GM18907 (cell line): ENCODE data around the gene NPY1R.

Source experiments
- ATAC-seq: cut with Tn5 transposase; IDR thresholded peaks from one replicate; pipeline ENCODE4 v1.9.1; 2021; ENCODE audit warnings: mild to moderate bottlenecking, moderate library complexity; ENCODE audit not compliant: unreplicated experiment

The NPY1R gene

GRCh38 chr4:163332526-163333406 lies at the start of gene NPY1R:
TSS of gene NPY1R (minus strand) at chr4:163332596. CDS start at chr4:163326554, 6,042 bp downstream.
- peak; percentile 90 for ATAC-seq

GRCh38 chr4:163380703-163381102 lies 48.3 kb upstream of the NPY1R start:
- no peak for ATAC-seq

- no peak for ATAC-seq
Measured at GRCh38 chr4:163378661-163379060, 46.3 kb upstream of the NPY1R start.

GRCh38 chr4:163372029-163372428 lies 39.6 kb upstream of the NPY1R start:
- ATAC-seq = no peak

- no peak for ATAC-seq
Measured at GRCh38 chr4:163367651-163368050, 35.3 kb upstream of the NPY1R start.

GRCh38 chr4:163356104-163356503 lies 23.7 kb upstream of the NPY1R start:
- no peak for ATAC-seq

GRCh38 chr4:163353054-163353453 lies 20.7 kb upstream of the NPY1R start:
- no peak for ATAC-seq

- ATAC-seq = no peak
Measured at GRCh38 chr4:163350672-163351071, 18.3 kb upstream of the NPY1R start.

- no peak for ATAC-seq
Measured at GRCh38 chr4:163344147-163345125, 12.0 kb upstream of the NPY1R start.

- no peak for ATAC-seq
Measured at GRCh38 chr4:163343604-163344146, 11.3 kb upstream of the NPY1R start, which contains the start of gene NPY5R. TSS of gene NPY5R (plus strand) at chr4:163343892. CDS start at chr4:163350274, 6,382 bp downstream.

- no peak for ATAC-seq
Measured at GRCh38 chr4:163335384-163335783, 3.0 kb upstream of the NPY1R start.

GRCh38 chr4:163331629-163332376 lies 593 bp downstream of the NPY1R start:
- ATAC-seq = no peak

GRCh38 chr4:163330916-163331628 lies 1.3 kb downstream of the NPY1R start:
- no peak for ATAC-seq

- no peak for ATAC-seq
Measured at GRCh38 chr4:163317110-163317509, 15.3 kb downstream of the NPY1R start.

GRCh38 chr4:163309466-163309865 lies 22.9 kb downstream of the NPY1R start:
- no peak for ATAC-seq

GRCh38 chr4:163303069-163303468 lies 29.3 kb downstream of the NPY1R start:
- no peak for ATAC-seq

GRCh38 chr4:163300445-163300844 lies 32.0 kb downstream of the NPY1R start:
- no peak for ATAC-seq

- no peak for ATAC-seq
Measured at GRCh38 chr4:163295138-163295537, 37.3 kb downstream of the NPY1R start.

GRCh38 chr4:163284304-163284703 lies 48.1 kb downstream of the NPY1R start:
- ATAC-seq = no peak
